Lower leg skin (tissue), 4 donors: ENCODE data around the gene CCDC167. TPM values are rescaled to one million over a fixed set of nuclear protein-coding genes. Genes with fewer than 3 reads are reported as not detected.

ENCODE experiments used
- DNase-seq, 2 donors: peaks; one replicate each; pipeline ENCODE4 v3.0.0-alpha.2; 2019; ENCODE audit warnings: low spot score in 2 of 2
- H3K4me3 ChIP-seq: fragments of 200-600 bp; sonication (generic); 2 replicates; pipeline ENCODE4 v1.5.1; 2017; ENCODE audit warnings: mild to moderate bottlenecking, low read depth; ENCODE audit not compliant: poor library complexity, severe bottlenecking
- CTCF ChIP-seq, 3 donors: fragments of 450-650 bp; IDR thresholded peaks; one replicate each; pipeline ENCODE4 v1.5.1; 2016; ENCODE audit warnings: antibody characterized with exemption in 3 of 3, mild to moderate bottlenecking in 3 of 3, moderate library complexity in 2 of 3
- POLR2A ChIP-seq, 2 donors: fragments of 450-650 bp; IDR thresholded peaks; one replicate each; pipeline ENCODE4 v1.6.1; 2016 to 2017; ENCODE audit warnings: antibody characterized with exemption in 2 of 2, mild to moderate bottlenecking in 1 of 2, moderate library complexity in 1 of 2
- WGBS, 2 donors: methylation state at CpG; one replicate each; pipeline ENCODE4 v1.1.5; 2018; 5-methylcytosine and 5-hydroxymethylcytosine counted together
- intact Hi-C: fragments of 100-400 bp; cut with DNase I; formaldehyde crosslinking; loops from one replicate; pipeline ENCODE4 v1.15.0; 2023; ENCODE audit warnings: low total_unique reads
- total RNA-seq, 4 donors: library from RNA; depleted of rRNA; stranded (reverse); fragments of >200 nt; gene quantifications; one replicate each; pipeline ENCODE4 v1.1.0, GENCODE V29; 2016

Gene CCDC167
- total RNA-seq, 4 donors from 2014 or later, result 11.8 to 21.8 (median 14.5) TPM

- 23 to 26% methylated on average over 8 of the region's 8 CpGs for WGBS, 2 donors
- intact Hi-C loops, result no loop called here
Measured at GRCh38 chr6:37528541-37528940, 28.8 kb upstream of the CCDC167 start.

GRCh38 chr6:37525460-37526357 lies 26.0 kb upstream of the CCDC167 start:
- DNase-seq, result no peak
- H3K4me3 ChIP-seq, result no peak overlapping the region
- 69 to 72% methylated on average over 12 of the region's 12 CpGs for WGBS, 2 donors
- intact Hi-C loops, result no loop called here
- TF ChIP-seq CTCF (IDR thresholded peaks at IDR 0.05) (no peak), POLR2A (IDR thresholded peaks at IDR 0.05) (no peak)

More at GRCh38 chr6:37528541-37528940, 28.8 kb upstream of the CCDC167 start:
- H3K4me3 ChIP-seq, result no peak overlapping the region
- no peak for TF ChIP-seq POLR2A (IDR thresholded peaks at IDR 0.05)
- TF ChIP-seq CTCF (IDR thresholded peaks at IDR 0.05), result no peak
- DNase-seq, result no peak

GRCh38 chr6:37524970-37525318 lies 25.3 kb upstream of the CCDC167 start:
- DNase-seq, result no peak
- no peak overlapping the region for H3K4me3 ChIP-seq
- intact Hi-C loops, result no loop called here
- WGBS, 2 donors, result 79 to 91% methylated on average over 4 of the region's 4 CpGs
- TF ChIP-seq CTCF (IDR thresholded peaks at IDR 0.05), result no peak
- no peak for TF ChIP-seq POLR2A (IDR thresholded peaks at IDR 0.05)

GRCh38 chr6:37524025-37524969 lies 24.6 kb upstream of the CCDC167 start:
- DNase-seq, result no peak
- no peak overlapping the region for H3K4me3 ChIP-seq
- intact Hi-C loops, result no loop called here
- WGBS, 2 donors, result 72% methylated on average over 19 of the region's 19 CpGs
- TF ChIP-seq POLR2A (IDR thresholded peaks at IDR 0.05), result no peak
- no peak for TF ChIP-seq CTCF (IDR thresholded peaks at IDR 0.05)

GRCh38 chr6:37523412-37523811 lies 23.7 kb upstream of the CCDC167 start:
- 70 to 82% methylated on average over 7 of the region's 7 CpGs for WGBS, 2 donors
- H3K4me3 ChIP-seq, result no peak overlapping the region
- intact Hi-C loops, result no loop called here
- TF ChIP-seq POLR2A (IDR thresholded peaks at IDR 0.05), result no peak
- no peak for TF ChIP-seq CTCF (IDR thresholded peaks at IDR 0.05)
- no peak for DNase-seq
